ENCODE results near the gene CDC42EP5. TPM values are rescaled to one million over a fixed set of nuclear protein-coding genes. Genes with fewer than 3 reads are reported as not detected.
A peak's percentile ranks its signal among the peaks of the same experiment; 100 is the strongest.
"Not testable (repeated sequence)": the region's sequence is repeated elsewhere in the genome, so short reads cannot be mapped to it uniquely, and the experiment has no call there.

The CDC42EP5 gene
- total and polyA plus RNA-seq, 2 donors (not counting 1 experiment from before 2014, with no cell fraction given): not detected

GRCh38 chr19:54507824-54508223, 34.7 kb upstream of the CDC42EP5 start:
- Mint-ChIP-seq H3K27me3 (peaks cover 26% of the 10 kb centered on the region), H3K4me3 (peak overlapping the region; percentile 23), H3K27ac (no peak overlapping the region), H3K9me3 (ENCODE audit: insufficient read depth) (no peaks in the 10 kb centered on the region), H3K4me1 (peaks cover 19% of the 10 kb centered on the region)
- intact Hi-C loops (cut with micrococcal nuclease): no loop called here
- H3K9ac ChIP-seq (ENCODE audit: low read length): no peak overlapping the region
- H2AFZ ChIP-seq (ENCODE audit: insufficient read depth, low read depth, low read length, poor library complexity, severe bottlenecking): no peak overlapping the region
- no peak overlapping the region for H3K4me3 ChIP-seq (ENCODE audit: control extremely low read depth in 1 of 5, extremely low read depth in 1 of 5, insufficient read depth in 1 of 5, low read depth in 2 of 5, low read length in 4 of 5)
- H4K20me1 ChIP-seq (ENCODE audit: control insufficient read depth, insufficient read depth, low read length, poor library complexity, severe bottlenecking): no peaks in the 10 kb centered on the region
- TF ChIP-seq EZH2 (IDR thresholded peaks at IDR 0.05; ENCODE audit: borderline replicate concordance, insufficient read depth, low read depth, low read length, poor library complexity, severe bottlenecking) (no peak), CTCF (IDR thresholded peaks at IDR 0.05) (no peak)
- peaks cover 10 to 24% of the 10 kb centered on the region in 2 donors for H3K4me1 ChIP-seq (ENCODE audit: control insufficient read depth in 2 of 2, insufficient read depth in 2 of 2, low read length in 2 of 2)
- no peak overlapping the region for H3K27ac ChIP-seq (ENCODE audit: low read length in 2 of 2)
- no peak for ATAC-seq (ENCODE audit: low read depth)
- ChIA-PET POLR2A (no interaction called here), CTCF (no interaction called here)
- 85% methylated on average over 10 of the region's 12 CpGs for WGBS (ENCODE audit: insufficient coverage)
- H3K36me3 ChIP-seq (replicated peaks in 1 of 2; ENCODE audit: control extremely low read depth in 1 of 2, control insufficient read depth in 1 of 2, extremely low read depth in 1 of 2, insufficient read depth in 2 of 2, low read length in 1 of 2): no peaks in the 10 kb centered on the region
- no peak overlapping the region for H3K4me2 ChIP-seq (replicated peaks; ENCODE audit: low read depth, low read length, poor library complexity, severe bottlenecking)
- no peaks in the 10 kb centered on the region for H3K79me2 ChIP-seq (ENCODE audit: control insufficient read depth, insufficient read depth, low read length)
- peaks cover 0 to 5% (median 0%) of the 10 kb centered on the region in 4 experiments for H3K27me3 ChIP-seq (replicated peaks in 1 of 4; ENCODE audit: control extremely low read depth in 1 of 4, control insufficient read depth in 3 of 4, insufficient read depth in 4 of 4, low read length in 3 of 4)
- peaks cover 0 to 4% (median 0%) of the 10 kb centered on the region in 3 donors for H3K9me3 ChIP-seq (ENCODE audit: control extremely low read depth in 1 of 3, control insufficient read depth in 2 of 3, insufficient read depth in 1 of 3, low read length in 2 of 3)
- no peak for DNase-seq

GRCh38 chr19:54507038-54507717, 34.1 kb upstream of the CDC42EP5 start:
- Mint-ChIP-seq H3K27me3 (peaks cover 26% of the 10 kb centered on the region), H3K4me3 (peak overlapping the region; percentile 32), H3K4me1 (peaks cover 19% of the 10 kb centered on the region)
- H3K79me2 ChIP-seq (ENCODE audit: control insufficient read depth, insufficient read depth, low read length); DNase-seq; H4K20me1 ChIP-seq (ENCODE audit: control insufficient read depth, insufficient read depth, low read length, poor library complexity, severe bottlenecking); H3K4me3 ChIP-seq (ENCODE audit: control extremely low read depth in 1 of 5, extremely low read depth in 1 of 5, insufficient read depth in 1 of 5, low read depth in 2 of 5, low read length in 4 of 5); H3K27ac Mint-ChIP-seq; H3K27me3 ChIP-seq (replicated peaks in 1 of 4; ENCODE audit: control extremely low read depth in 1 of 4, control insufficient read depth in 3 of 4, insufficient read depth in 4 of 4, low read length in 3 of 4); H3K9me3 ChIP-seq (ENCODE audit: control extremely low read depth in 1 of 3, control insufficient read depth in 2 of 3, insufficient read depth in 1 of 3, low read length in 2 of 3); H3K36me3 ChIP-seq (replicated peaks in 1 of 2; ENCODE audit: control extremely low read depth in 1 of 2, control insufficient read depth in 1 of 2, extremely low read depth in 1 of 2, insufficient read depth in 2 of 2, low read length in 1 of 2); H3K9me3 Mint-ChIP-seq (ENCODE audit: insufficient read depth); H3K27ac ChIP-seq (ENCODE audit: low read length in 2 of 2); H2AFZ ChIP-seq (ENCODE audit: insufficient read depth, low read depth, low read length, poor library complexity, severe bottlenecking); H3K9ac ChIP-seq (ENCODE audit: low read length); CTCF ChIA-PET; intact Hi-C loops (cut with micrococcal nuclease); H3K4me2 ChIP-seq (replicated peaks; ENCODE audit: low read depth, low read length, poor library complexity, severe bottlenecking); POLR2A ChIA-PET: not testable (repeated sequence)
- 95% methylated on average over 7 of the region's 15 CpGs for WGBS (ENCODE audit: insufficient coverage)
- H3K4me1 ChIP-seq (ENCODE audit: control insufficient read depth in 2 of 2, insufficient read depth in 2 of 2, low read length in 2 of 2): peaks cover 10 to 24% of the 10 kb centered on the region in 2 donors
- ATAC-seq (ENCODE audit: low read depth): peak; percentile 57

Data from B cell (primary cell).